ENCODE measurements around the gene NRIP1.

Gene NRIP1

GRCh38 chr21:15022608-15023261, 42.1 kb downstream of the NRIP1 start:
- no peak for TF ChIP-seq CTCF (IDR thresholded peaks at IDR 0.05)
- Histone ChIP-seq H3K27me3 (no peaks in the 10 kb centered on the region), H3K27ac (no peak overlapping the region), H3K9me3 (no peaks in the 10 kb centered on the region), H3K36me3 (no peaks in the 10 kb centered on the region), H3K4me3 (ENCODE audit: low read depth in 1 of 2, low read length in 1 of 2) (no peak overlapping the region), H3K4me1 (ENCODE audit: control insufficient read depth in 1 of 2, insufficient read depth in 1 of 2, low read depth in 1 of 2, low read length in 1 of 2) (peaks cover 13 to 16% of the 10 kb centered on the region in 2 experiments)

- Histone ChIP-seq H3K36me3 (no peaks in the 10 kb centered on the region), H3K4me1 (ENCODE audit: control insufficient read depth in 1 of 2, insufficient read depth in 1 of 2, low read depth in 1 of 2, low read length in 1 of 2) (no peaks in the 10 kb centered on the region), H3K9me3 (no peaks in the 10 kb centered on the region), H3K27ac (no peak overlapping the region), H3K4me3 (ENCODE audit: low read depth in 1 of 2, low read length in 1 of 2) (no peak overlapping the region), H3K27me3 (no peaks in the 10 kb centered on the region)
- TF ChIP-seq CTCF (IDR thresholded peaks at IDR 0.05): no peak
These were observed 44.0 kb downstream of the NRIP1 start for GRCh38 chr21:15020797-15021196.

GRCh38 chr21:15018382-15018781, 46.4 kb downstream of the NRIP1 start:
- H3K27ac ChIP-seq: no peak overlapping the region
- no peaks in the 10 kb centered on the region for H3K4me1 ChIP-seq (ENCODE audit: control insufficient read depth in 1 of 2, insufficient read depth in 1 of 2, low read depth in 1 of 2, low read length in 1 of 2)
- TF ChIP-seq CTCF (IDR thresholded peaks at IDR 0.05): no peak
- H3K4me3 ChIP-seq (ENCODE audit: low read depth in 1 of 2, low read length in 1 of 2): no peak overlapping the region
- H3K36me3 ChIP-seq: no peaks in the 10 kb centered on the region
- no peaks in the 10 kb centered on the region for H3K9me3 ChIP-seq
- no peaks in the 10 kb centered on the region for H3K27me3 ChIP-seq

- H3K4me3 ChIP-seq (ENCODE audit: low read depth in 1 of 2, low read length in 1 of 2): no peak overlapping the region
- H3K9me3 ChIP-seq: no peaks in the 10 kb centered on the region
- no peak overlapping the region for H3K27ac ChIP-seq
- no peak for TF ChIP-seq CTCF (IDR thresholded peaks at IDR 0.05)
- H3K4me1 ChIP-seq (ENCODE audit: control insufficient read depth in 1 of 2, insufficient read depth in 1 of 2, low read depth in 1 of 2, low read length in 1 of 2): no peaks in the 10 kb centered on the region
- H3K27me3 ChIP-seq: no peaks in the 10 kb centered on the region
- H3K36me3 ChIP-seq: no peaks in the 10 kb centered on the region
These were observed 49.0 kb downstream of the NRIP1 start for GRCh38 chr21:15015622-15016471.

GRCh38 chr21:15014221-15014620, 50.6 kb downstream of the NRIP1 start:
- Histone ChIP-seq H3K27ac (no peak overlapping the region), H3K27me3 (no peaks in the 10 kb centered on the region), H3K4me3 (ENCODE audit: low read depth in 1 of 2, low read length in 1 of 2) (no peak overlapping the region), H3K36me3 (no peaks in the 10 kb centered on the region), H3K4me1 (ENCODE audit: control insufficient read depth in 1 of 2, insufficient read depth in 1 of 2, low read depth in 1 of 2, low read length in 1 of 2) (no peaks in the 10 kb centered on the region), H3K9me3 (no peaks in the 10 kb centered on the region)
- TF ChIP-seq CTCF (IDR thresholded peaks at IDR 0.05): no peak
